Globus pallidus (tissue), 1 donor: Measurements from ENCODE around the gene MED15.

Experiments used
- DNase-seq: peaks from one replicate; pipeline ENCODE4 v3.0.0-alpha.2; 2015; ENCODE audit warnings: low spot score

The MED15 gene

GRCh38 chr22:20571531-20572007, 64.2 kb downstream of the MED15 start:
- no peak for DNase-seq

GRCh38 chr22:20572132-20572802, 64.9 kb downstream of the MED15 start:
- DNase-seq = no peak

GRCh38 chr22:20573176-20573832, 65.9 kb downstream of the MED15 start:
- DNase-seq = no peak

- no peak for DNase-seq
Measured at GRCh38 chr22:20573833-20574615, 66.6 kb downstream of the MED15 start.

GRCh38 chr22:20574920-20575353, 67.5 kb downstream of the MED15 start:
- DNase-seq = no peak

DNA sequence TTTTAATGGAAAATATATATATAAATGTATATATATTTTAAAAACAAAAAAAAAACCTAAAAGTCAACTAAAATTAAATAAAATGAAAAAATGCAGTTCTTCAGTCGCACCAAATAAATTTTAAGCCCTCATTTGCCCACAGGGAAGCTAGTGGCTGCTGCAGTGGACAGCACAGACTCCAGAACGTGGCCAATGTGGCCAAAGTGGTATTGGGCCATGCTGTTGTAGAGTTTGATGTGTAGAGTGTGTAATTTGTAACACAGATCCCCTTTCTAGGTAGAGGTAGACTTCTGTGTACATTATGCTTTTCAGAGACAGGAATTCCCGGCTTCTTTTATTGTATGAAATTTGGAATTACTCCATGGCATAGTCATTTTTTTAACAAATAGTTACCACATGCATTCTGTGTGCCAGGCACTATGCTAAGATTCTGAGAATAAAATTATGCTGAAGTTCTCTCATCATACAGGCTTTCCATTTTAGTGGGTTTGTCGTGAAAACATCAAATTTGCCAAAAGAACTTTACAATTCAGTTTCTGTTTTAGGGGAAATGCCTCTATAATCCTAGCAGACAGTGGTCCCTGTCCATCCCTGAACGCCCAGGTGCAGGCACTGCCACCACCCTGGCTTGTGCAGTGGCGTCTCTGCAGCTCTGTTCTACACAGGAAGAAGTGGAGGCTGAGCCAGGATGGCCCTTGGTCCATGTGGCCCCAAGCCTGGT, 68.5 kb downstream of the MED15 start:
- DNase-seq = no peak

- DNase-seq = peak; percentile 42
Measured at GRCh38 chr22:20576445-20576816, 69.0 kb downstream of the MED15 start.

- no peak for DNase-seq
Measured at GRCh38 chr22:20577045-20577444, 69.6 kb downstream of the MED15 start.

- no peak for DNase-seq
Measured at GRCh38 chr22:20577549-20577975, 70.2 kb downstream of the MED15 start.

GRCh38 chr22:20578192-20578591, 70.8 kb downstream of the MED15 start:
- DNase-seq = no peak

DNA sequence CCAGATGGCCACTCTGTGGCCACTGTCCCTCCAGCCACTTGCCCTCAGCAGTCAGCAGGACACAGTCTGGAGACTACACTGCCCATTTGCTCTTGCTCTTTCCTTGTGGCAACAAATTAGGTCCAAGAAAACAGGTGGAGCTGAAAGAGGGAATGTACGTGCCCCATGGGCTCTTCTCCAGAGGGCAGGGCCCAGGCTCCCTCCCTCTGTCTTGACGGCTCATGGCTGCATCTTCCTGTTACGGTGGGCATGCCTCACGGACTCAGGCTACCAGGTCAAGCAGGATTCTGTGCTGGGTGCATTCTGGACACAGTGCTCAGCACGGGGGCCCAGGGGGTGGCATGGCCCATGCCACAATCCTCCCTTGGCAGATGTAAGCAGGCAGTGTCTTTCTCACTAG, 71.3 kb downstream of the MED15 start:
- DNase-seq = no peak

GRCh38 chr22:20579273-20580120, 72.1 kb downstream of the MED15 start:
- DNase-seq = no peak

DNA sequence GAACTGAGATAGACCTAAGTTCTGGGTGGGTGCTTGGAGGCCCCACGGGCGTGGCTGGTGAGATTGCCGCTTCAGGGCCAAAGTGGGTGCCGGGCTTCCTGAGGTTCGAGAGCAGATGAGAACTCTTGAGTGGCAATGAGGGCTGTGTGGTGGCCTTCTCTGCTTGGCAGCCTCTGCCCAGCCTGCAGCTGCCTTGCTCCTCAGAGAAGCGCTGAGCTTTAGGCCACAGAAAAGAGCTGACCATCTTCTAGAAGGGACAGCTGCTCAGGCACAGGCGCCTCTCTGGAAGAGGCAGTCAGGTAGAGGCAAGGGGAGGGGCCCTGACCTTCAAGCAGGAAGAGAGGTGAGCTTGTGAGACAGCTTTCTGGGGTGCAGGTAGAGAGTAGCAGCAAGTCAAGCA, 72.8 kb downstream of the MED15 start:
- no peak for DNase-seq

DNA sequence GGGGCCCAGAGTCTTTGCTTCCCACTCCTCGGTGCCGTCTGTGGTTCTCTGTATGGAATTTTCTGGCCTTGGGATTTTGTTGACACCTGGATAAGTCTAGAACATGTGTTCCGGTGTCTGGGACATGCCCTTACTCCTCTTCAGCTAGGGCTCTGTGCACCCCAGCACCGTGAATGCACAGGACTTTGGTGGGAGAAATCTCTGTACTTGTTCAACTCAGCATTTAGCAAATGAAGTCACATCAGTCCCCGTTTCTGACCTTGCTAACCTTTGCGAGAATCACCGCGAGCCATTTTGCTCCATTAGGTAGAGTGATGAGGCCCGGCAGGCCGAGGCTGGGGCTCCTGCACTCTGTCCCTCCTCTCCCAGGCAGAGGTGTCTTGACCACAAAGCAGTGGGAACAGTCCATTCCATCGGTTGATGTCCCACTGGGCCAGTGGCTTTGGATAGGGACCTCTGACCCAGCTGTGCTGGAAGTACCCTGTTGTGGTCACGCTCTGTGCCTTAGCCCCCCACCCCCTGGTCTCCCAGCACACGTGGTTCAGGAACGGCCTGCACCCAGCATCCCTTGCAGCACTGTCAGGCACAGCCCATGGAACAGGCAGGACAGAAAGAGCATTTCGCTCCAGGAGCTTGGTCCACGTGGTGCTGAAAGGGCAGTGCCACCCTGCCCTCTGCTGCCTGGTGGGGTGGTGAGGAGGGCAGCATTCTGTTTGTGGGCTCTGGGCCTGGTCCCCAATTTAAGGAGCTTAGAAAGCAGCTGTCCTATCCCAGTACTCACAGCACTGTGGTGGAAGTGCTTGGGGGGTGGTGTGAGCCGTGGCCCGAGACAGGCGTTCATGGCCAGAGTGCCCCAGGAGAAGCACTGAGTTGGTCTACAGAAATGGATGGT, 73.4 kb downstream of the MED15 start:
- no peak for DNase-seq

DNA sequence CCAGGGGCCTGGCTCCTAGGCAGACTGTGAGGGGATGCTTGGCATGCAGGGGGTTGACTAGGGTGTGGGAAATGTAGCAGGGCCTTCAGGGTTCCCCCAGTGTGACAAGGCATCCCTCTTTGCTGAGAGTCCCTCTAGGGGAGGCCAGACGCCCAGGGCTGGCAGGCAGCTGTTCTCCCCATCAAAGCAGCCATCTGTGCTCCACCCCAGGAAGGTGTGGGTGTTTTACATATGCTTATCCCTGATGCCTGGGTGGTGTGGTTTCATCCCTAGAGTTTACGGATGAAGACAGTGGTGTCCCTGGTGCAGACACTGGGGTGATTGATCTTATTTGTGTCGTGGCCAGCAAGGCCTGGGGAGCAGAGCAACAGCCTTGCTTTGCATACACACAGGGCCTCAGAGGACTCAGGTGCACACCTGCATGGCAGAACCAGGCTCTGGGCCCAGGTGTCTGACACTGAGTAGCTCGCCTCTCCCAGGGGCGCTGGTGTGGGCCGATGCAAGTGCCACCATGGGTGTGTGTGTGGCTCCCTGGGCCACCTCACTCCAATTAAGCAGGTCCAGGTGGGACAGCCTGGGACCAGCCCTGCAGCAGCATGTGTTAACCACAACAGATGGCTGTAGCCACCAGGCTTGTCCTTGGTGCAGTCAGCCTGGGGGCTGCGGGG, 74.2 kb downstream of the MED15 start:
- DNase-seq = no peak

- no peak for DNase-seq
Measured at GRCh38 chr22:20582171-20582511, 74.7 kb downstream of the MED15 start.

DNA sequence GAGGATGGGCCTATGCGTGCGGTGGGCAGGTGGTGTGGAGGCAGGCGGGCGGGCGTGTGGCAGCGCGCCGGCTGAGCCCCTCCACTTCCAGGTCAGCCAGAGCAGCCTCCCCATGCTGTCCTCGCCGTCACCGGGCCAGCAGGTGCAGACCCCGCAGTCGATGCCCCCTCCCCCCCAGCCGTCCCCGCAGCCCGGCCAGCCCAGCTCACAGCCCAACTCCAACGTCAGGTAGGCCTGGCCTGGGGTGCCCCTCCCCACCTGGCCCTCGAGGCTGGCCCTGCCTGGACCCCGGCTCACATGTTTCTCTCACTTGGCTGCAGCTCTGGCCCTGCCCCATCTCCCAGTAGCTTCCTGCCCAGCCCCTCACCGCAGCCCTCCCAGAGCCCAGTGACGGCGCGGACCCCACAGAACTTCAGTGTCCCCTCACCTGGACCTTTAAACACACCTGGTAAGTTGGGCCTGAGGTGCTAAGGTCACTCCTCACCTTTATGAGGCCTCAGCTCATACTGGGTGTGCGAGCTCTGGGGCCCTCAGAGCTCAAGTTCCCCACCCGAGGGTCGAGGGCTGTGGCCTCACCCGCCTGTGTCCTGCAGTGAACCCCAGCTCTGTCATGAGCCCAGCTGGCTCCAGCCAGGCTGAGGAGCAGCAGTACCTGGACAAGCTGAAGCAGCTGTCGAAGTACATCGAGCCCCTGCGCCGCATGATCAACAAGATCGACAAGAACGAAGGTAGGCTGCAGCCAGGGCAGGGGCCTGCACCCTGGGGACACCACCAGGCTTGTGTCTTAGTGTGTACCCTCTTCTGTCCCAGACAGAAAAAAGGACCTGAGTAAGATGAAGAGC, 75.3 kb downstream of the MED15 start:
- DNase-seq = no peak

GRCh38 chr22:20583471-20583922, 76.1 kb downstream of the MED15 start:
- DNase-seq = peak; percentile 72
